Kidney glomerular epithelial cell (primary cell): Measurements from ENCODE around the gene P2RX1.

Source experiments
- DNase-seq: peaks from one replicate; lab custom pipeline; 2025; lab: John Stamatoyannopoulos, UW

P2RX1 gene

DNA sequence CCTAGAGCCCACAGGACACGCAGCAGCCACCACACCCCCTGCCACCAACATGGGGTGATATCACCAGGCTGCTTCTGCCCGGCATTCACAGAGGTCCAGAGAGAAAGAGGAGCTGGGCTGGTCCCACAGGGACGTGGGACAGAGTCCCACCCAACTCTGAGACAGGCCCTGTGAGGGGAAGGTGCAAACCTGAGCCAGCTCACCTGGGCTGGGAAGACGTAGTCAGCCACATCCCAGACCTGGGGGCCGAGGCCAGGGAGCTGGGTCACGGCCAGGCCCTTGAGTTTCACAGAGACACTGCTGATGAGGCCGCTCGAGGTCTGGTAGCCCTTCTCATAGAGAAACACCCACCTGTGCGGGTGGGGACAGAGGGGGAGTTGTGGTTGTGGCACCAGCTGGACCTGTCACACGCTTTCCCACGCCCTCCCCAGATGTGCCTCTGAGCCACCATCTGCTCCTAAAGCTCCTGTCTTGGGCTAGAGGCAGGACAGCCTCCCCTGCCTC, 11.2 kb downstream of the P2RX1 start:
- no peak for DNase-seq

DNA sequence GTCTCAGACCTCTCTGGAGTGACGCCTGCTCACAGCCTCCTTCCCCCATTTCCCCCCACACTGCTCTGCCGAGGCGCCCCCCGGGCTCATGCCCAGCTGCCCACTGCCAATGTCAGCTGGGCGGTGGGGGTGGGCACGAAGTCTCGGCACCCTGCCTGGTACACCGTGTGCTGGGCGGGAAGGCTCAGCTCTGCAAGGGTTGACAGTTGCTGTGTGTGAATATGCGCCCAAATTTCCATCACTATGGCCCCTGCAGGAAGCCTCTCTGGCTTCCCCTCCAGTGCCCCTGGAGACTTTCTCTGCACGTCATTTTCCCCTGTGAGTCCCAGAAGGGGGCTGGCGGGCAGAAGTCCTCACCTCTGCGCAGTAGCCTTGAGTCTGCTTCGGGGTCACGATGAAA, 11.8 kb downstream of the P2RX1 start:
- DNase-seq = no peak

DNA sequence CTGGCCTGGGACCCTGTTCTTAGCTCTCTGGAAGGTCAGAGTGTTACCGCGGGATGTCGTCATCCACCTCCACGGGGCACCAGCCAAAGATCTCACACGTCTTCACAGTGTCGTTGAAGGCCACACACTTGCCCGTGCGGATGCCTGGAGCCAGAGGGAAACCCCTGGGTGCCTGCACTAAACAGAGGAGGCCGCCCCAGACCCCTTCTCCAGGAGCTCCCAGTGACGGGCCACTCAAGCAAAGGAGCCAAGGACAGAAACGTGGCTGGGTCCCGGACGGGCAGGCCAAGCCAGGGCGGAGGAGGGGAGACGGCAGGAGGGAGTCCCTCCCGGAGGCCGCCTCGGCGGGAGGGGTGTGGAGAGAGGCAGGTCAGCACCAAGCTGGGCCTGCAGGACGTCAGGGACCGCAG, 12.4 kb downstream of the P2RX1 start:
- no peak for DNase-seq

DNA sequence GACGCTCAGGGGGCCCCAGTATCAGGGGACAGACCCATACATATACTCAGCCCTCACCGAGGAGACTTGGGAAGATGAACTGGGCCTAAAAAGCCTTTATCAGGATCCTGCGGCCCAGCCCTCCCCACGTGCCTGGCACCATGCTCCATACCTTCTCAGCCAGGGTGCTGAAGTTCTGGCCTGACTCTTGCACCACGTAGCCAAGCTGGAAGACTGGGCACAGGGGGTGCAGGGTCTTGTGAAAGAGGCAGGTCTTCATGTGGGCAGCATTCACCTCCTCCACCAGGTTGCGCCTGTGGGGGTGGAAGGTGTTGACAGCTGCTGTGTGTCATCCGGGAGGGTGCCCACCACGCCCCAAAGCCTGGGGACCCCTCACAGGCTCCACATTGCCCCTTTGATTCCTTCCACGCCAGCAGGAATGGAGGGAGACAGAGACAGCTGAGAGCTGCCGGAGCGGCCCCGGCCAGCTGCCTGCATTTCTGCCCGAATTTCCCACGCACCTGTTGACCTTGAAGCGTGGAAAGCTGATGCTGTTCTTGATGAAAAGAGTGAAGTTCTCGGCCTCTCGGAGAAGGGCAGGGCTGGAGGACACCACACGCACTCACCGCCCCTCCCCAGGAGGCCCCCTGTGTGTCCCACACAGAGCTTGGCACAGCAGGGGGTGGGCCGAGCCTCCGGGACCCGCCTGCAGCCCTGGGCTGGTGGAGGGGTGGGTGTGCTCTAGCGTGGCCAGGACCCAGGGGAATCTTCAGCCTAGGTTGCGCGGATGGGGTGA, 13.0 kb downstream of the P2RX1 start:
- DNase-seq = no peak

DNA sequence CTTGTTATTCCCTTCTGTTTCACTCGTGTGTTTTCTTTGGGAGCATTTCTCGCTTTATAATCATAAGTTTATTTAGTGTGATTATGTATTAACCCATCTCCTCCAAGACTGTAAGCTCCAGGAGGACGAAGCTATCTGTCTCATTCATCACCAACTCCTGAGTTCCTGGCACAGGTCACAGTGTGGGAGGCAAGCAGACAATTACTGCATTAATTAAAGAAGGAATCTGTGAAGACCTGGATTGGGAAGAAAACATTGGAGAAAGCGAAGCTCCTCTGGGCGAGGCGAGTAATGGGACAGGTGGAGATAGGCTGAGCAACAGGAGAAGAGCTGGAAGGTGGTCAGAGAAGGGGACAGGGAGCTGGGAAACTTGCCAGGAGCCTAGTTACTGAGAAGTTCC, 15.6 kb downstream of the P2RX1 start:
- DNase-seq = peak; percentile 9

DNA sequence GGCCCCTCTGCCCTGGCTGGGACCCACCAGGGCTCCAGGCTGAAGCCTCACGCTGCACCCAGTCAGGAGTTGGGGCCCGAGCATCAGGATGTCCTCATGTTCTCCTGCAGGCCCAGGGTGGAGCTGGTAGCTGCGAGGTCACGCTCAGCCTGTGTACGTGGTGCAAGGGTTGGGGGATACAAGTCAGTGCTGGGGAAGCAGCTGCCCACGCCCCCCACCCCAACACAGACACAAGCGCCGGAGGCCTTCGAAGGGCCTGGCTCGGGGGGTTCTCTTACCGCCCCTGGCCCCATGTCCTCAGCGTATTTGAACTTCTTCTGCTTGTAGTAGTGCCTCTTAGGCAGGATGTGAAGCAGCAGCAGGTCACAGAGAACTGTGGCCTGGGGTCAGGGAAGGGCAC, 18.5 kb downstream of the P2RX1 start:
- DNase-seq = no peak

DNA sequence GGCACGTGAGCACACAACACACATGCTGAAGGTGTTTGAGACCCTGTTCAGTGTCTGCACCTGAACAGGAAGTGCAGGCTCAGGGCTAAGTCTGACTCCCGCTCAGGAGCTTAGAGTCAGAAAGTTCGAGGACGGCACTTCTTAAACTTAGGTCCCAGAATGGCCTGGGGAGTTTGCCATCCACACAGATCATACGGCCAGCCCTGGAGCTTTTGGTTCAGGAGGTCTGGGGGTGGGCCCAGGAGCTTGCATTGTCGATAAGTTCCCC, 19.4 kb downstream of the P2RX1 start:
- no peak for DNase-seq

DNA sequence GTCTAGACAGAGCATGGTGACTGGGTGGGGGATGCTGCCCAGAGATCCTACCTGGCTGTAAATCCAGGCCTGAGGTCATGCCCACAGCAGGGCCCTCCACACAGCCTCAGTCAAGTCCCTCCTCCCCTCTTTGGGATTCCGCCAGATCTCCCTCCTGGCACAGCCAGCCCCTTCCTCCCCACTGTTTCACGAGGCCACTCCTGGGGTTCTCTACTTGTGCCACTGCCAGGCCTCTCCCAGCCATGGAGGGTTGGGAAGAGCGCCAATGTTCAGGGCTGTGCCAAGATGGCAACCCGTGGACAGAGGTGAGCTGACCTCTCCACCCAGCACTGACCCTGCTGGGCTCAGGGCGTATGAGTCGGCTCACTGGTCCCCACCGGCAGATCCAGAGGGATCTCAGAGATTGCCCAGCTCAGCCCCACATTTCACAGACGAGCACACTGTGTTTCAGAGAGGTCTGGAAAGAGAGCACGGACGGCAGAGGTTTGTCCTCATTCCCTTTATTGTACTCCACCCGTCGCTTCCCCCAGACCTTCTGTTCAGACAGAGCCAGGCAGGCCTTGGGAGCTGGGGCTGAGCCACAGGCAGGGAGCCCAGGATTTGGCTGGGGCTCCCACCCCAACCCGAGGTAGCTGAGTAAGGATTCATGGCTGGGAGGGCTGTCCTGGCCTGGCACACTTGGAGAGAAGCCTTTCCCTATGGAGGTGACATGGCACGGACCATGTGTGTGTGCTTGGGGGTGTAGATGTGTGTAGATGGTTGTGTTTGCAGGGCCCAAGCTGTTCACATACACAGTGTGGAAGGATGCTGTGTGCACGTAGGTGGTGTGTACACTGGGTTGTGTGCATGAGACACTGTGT, 19.9 kb downstream of the P2RX1 start:
- DNase-seq = no peak

DNA sequence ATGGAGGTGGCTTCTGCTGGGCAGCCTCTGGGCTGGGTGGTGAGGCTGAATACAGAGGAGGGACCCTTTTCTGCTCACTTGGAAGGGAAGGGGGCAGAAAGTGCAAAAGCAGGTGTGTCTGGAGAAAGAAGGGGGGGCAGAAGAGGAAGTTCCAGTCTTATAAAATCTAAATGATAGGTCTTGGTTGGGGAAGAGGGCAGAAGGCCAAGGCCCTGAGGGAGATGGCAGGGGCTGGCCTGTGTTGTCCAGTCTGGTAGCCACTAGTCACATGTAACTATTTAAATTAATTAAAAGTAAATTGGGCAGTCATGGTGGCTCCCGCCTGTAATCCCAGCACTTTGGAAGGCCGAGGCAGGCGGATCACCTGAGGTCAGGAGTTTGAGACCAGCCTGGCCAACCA, 20.9 kb downstream of the P2RX1 start:
- DNase-seq = no peak

DNA sequence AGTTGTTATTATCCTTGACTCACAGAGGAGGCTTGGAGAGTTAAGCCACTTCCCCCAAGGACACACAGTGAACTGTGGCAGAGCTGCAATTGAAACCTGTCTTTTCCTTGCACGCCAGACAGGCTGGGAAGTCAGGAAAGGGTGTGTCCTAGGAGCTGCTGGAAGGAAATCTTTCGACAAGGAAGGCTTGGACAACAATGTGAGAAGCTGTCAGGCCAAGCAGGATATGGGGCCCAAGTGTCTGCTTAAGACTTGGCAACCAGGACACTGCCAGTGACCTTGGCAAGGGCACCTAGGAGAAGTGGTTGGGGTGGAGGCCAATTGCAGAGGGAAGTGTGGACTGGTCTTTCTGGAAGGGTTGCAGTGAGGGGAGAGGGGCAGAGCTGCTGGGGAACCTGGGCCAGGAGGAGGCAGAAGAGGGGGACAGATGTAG, 21.3 kb downstream of the P2RX1 start:
- no peak for DNase-seq

DNA sequence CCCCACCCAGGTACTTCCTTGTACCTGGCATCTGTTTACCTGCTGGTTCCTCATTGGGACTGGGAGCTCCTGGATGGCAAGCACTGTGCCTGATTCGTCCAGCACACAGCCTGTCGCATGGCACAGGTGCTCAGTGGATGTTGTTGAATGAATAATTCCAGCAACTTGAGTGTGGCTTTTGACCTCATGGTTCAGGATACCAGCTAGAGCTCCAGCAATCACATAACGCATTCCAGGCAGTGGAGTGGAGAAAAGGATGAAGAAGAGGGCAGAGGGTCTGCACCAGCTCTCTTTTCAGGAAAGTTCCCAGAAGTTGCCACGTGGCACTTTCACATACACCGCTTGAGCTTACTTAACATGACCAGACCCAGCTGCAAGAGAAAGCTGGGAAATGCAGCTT, 22.1 kb downstream of the P2RX1 start:
- no peak for DNase-seq

DNA sequence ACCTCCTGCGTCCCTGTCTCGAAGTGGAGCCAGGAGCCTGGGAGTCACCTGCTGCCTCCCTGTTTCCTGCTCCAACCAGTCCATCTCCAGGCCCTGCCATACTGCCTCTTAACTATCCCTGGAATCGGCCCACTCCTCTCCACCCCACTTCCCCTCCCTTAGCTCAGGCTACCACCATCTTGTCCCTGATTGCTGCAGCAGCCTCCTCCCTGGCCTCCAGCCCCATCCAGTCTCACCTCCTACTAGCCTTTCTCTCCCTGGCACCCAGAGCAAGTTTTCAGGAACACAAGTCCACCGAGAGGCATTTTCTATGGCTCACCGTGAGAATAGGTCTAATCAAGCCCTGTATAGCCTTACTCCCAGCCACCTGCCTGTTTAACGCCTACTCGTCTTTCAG, 22.5 kb downstream of the P2RX1 start:
- no peak for DNase-seq

DNA sequence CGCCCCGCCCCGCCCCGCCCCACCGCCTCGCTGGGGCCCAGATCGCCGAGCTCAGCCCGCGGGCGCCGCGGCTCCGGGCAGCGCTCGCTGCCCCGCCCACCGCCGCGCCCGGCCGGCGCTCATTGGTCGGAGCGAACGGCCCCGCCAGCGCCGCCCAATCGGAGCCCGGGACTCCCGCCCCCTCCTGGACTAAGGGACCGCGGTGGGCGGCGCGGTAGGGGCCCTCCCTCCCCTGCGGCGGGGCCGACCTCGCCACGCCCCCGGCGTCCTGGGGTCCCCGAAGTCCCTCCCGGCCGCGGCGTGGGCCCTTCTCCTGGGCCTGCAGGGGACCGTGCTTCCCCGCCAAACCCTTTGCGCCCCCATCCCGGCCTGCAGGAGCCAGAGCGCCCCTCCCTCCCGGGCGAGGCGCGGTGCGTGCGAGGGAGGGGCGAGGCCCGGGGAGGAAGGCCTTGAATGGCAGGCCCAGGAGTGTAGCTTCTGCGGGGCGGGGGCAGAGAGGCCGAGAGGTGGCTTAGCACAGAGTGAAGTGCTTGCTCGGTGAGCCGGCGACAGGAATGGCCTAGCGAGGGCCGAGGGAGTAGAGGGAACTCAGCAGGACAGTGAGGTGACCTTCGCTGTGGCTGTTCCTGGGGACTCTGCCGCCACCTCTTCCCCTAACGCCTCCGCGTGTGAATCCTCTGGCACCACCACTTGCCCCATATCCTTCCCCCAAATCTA, 23.1 kb downstream of the P2RX1 start, which contains the start of gene CAMKK1:
Gene CAMKK1, minus strand, starts transcription at position 51 of the 717 bp plus-strand sequence. CDS start 7,366 bp downstream, outside the sequence.
- DNase-seq = peak; percentile 84

DNA sequence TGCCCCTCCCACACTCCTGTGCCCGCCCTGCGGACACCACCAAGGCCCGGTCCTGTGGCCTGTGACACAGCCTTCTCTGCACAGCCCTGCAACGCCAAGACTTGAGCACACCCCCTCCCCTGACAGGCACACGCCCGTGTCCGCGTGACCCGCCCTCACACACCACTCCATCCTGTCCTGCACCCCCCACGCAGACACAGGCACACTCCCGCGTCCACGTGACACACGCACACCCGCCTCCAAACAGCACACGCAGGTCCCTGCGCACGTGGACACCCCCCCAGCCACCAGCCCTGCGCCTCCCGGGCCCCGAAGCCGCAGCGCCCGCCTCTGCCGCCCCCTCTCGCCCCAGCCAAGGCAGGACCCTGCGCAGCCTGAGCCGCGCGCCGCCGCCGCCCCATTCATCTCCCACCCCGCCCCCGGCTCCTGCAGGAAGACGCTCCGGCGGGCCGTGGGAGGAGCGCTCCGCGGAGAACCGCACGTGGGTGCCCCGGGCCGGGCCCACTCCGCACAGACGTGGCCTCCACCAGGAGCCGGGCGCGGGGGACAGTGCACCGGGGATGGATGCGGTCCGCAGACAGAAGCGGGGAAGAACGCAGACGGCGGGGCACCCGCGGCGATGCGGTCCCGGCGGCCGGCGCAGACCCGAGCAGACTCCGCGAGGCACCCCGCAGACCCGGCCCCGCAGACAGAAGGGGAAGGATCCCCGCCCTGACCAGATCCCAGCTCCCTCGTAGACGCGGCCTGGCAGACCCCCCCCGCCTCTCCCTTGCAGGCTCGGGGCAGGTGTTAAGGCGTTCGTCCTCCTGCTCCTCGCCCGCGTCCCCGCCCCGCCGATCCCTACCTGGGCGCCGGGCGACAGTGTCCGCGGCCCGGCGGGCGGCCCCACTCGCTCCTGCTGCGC, 23.9 kb downstream of the P2RX1 start:
- peak; percentile 19 for DNase-seq

DNA sequence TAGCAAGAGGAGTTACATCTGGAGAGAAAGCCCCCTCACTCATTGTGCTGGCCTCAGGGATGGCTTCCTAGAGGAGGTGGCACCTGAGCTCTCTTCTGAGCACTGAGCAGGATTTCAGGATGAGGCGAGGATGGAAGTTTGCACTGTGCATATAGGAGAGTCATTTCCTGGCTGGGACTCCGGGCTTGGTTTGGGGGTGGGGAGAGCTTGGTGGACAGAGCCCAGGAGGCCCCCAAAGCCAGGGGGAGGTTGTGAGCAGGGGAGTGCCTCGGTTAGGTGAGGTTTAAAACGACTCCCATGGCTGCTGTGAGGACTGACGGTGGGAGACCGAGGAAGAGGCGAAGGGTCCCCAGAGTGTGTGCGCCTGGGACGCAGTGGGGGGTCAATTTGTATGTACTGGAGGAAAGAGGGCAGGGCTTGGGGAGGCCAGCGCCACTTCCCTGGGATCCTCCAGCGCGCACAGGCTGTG, 24.6 kb downstream of the P2RX1 start:
- no peak for DNase-seq

DNA sequence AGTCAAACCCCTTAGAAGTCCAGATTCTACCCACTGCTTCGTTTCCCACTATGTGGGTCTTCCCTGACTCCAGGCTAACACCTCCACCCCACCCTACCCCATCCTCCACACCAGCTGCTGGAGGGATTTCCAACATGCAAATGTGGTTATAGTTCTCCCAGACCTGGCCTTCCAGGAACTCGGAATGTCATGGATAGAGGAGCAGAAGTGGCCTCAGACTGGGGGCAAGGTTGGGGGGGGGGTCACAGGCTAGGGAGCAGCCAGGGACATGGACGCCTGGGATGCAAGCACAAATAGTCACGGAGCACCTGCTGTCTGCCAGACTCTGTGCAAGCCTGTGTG, 25.4 kb downstream of the P2RX1 start:
- no peak for DNase-seq

DNA sequence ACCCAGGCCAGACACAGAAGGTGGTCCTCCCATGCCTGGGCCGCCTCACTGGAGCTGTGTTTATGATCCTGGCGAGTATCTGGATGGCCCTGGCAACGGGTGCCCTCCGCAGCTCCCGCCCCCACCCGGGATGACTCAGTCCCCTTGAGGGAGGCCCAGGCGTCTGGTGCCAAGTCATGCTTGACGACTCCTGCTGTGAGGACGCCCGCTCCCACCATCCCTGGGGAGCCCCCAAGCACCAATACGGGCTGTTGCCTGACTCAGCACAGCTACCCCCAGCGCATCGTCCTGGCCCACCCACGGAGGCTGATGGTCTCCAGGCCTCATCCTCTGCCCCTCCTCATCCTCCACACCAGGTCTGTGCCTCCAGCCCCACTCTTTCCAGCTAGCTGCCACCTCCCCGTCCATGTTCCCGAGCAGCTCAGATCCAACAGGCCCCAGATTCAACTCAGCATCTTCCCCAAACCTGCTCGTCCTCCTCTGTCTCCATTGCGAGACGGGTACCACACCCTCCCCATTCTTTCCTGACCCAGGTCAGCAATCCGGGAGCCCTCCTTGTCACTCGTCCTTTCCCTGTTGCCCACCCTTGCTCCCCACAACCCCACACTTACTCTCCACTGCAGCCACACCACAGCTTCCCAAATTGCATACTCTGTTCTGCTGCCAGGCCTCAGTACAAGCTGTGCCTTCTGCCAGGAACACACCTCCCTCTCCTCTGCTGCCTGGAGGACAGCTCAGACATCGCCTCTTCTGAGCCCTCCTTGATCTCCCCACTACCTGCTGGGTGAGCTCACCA, 26.0 kb downstream of the P2RX1 start:
- peak; percentile 89 for DNase-seq

DNA sequence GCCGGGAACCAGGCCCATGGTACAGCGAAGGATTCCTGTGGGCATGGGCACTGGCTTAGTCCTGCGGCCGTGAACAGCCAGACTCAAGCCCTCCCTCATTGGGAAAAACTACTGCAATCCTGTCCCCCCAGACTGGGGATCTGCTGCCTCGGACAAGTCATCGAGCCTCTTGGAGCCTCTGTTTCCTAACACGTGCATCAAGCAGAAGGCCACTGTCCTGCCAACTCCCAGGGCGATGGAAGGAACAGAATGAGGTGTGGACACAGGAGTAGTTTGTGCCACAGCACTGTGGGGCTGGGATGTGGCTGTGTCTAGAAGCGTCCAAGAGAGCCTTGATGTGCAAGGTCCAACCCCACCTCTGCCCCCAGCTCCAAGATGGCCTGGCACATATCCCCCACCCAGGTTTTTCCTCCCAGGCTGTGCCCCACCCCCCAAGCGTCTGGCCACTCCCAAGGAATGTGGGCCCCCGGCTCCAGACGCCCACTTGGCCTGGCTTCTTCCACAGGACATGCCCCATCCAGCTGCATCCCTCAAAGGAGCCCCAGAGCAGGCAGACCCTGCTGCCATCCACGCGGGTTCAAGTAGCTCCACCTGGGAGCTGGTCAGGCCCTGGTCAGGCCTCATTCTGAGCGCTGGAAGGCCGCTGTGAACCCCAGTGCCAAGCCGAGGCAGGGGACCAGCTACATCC, 26.8 kb downstream of the P2RX1 start:
- DNase-seq = no peak

DNA sequence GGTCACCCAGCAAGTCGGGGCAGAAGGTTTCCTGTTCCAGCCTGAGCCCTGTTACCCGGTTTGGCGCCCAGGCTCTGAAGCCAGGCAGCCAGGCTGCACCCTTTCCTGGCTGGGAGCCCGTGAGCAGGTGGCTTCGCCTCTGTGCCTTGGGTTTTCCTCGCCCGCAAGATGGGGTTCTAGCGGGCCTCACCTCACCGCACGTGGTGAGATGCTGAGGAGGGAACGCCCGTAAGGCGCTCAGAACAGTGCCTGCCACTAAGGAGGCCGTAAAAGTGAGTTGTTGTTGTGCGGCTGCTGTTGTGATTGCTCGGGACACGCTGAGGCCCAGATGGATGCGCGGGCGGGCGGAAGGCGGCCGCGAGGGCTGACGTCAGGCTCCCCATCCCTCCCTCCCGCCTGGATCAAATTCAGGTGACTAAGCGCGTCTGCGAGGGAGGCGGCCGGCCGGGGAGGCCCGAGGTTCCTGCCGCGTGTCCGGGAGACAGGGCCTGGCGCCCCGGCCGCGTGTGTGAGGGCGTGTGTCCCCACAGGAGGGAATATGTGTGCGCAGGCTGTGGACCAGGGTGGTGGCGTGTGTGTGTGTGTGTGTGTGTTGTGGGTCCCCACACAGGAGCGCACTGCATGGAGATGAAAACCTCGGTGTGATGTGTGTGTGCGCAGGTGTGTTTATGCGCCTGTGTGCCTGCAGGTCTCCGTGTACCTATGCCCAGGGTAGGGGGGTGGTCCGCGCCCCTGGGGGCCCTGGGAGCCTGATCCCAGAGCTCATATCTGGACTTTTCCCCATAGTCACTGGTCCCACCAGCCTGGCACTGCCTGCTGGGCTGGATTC, 27.7 kb downstream of the P2RX1 start:
- DNase-seq = peak; percentile 85
